Activated T-cell treated with anti-CD3 and anti-CD28 coated beads, Interleukin-2, amount 50 U/mL, for 48 hours (primary cell): ENCODE measurements around the gene PAN3.
"Not testable (repeated sequence)": the region's sequence is repeated elsewhere in the genome, so short reads cannot be mapped to it uniquely, and the experiment has no call there.

ENCODE experiments used
- DNase-seq, 2 experiments: peaks; one replicate each; pipeline ENCODE4 v3.0.0-alpha.2; 2020

Gene PAN3

GRCh38 chr13:28138012-28138755 is at the start of gene PAN3:
Gene PAN3, plus strand, starts transcription at chr13:28138545. Its CDS starts 113 bp downstream, at chr13:28138658.
- peak; percentile 93 for DNase-seq

DNA sequence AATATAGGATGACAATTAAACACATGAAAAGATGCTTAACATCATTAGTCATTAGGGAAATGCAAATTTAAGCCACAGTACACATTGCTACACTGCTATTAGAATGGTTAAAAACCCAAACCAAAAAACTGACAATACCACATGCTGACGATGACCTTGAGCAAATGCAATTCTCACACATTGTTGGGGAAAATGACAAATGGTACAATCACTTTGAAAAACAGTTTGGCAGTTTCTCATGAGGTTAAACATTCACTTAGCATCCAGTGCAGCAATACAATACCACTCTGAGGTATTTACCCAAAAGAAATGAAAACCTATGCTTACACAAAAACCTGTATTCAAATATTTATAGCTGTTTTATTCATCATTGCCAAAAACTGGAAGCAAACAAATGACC is 49.3 kb upstream of the PAN3 start:
- DNase-seq, result no peak

DNA sequence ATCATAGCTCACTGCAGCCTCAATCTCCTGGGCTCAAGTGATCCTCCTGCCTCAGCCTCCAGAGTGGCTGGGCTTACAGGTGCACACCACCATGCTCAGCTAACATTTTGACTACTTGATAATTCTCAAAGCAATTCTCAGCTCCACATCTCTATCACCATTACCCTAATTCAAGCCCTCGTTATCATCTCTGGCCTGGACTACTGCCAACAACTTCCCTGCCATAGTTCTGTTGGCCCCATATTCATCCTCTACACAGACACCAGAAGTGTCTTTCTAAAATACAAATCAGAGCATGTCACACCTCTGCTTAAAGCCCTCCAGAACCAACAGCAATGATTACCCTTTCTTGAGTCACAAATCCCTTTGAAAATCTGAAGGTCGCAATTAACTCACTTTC is 45.9 kb upstream of the PAN3 start:
- DNase-seq, result no peak

DNA sequence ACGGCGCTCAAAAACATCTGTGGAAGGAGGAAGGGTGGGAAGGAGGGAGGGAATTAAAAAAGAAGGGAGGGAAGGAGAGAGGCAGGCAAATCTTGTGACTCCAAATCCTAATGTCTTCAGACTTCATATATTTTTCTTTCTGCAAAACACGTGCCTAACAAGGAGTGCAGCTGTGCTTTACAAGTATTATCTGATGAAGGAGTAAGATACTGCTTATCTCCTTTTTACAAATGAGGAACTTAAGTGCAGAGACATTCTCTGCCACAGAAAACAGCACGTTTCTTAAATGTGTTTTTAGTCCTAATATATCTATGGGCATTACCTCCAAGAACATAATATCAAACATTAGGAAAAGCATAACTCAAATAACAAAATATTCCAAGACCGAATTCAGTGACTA is 44.5 kb upstream of the PAN3 start:
- no peak for DNase-seq

DNA sequence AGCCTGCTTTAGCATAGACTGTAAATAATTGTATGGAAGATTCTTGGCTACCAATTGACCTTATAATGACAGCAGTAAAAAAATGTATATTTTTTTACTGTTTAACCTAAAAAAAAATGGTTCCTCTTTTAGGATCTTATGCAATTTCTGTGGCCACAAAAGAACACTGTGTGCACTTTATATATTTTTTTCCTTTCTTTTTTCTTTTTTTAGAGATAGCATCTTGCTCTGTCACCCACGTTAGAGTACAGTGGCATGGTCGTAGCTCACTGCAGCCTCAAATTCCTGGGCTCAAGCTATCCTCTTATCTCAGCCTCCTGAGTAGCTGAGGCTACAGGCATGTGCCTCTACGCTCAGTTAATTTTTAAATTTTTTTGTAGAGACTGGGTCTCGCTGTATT is 44.0 kb upstream of the PAN3 start:
- DNase-seq, result no peak

- no peak for DNase-seq
Measured at GRCh38 chr13:28097503-28097902, 40.8 kb upstream of the PAN3 start.

- DNase-seq, result peak in 1 of 2 experiments; percentile 19
Measured at GRCh38 chr13:28099396-28100149, 38.8 kb upstream of the PAN3 start.

DNA sequence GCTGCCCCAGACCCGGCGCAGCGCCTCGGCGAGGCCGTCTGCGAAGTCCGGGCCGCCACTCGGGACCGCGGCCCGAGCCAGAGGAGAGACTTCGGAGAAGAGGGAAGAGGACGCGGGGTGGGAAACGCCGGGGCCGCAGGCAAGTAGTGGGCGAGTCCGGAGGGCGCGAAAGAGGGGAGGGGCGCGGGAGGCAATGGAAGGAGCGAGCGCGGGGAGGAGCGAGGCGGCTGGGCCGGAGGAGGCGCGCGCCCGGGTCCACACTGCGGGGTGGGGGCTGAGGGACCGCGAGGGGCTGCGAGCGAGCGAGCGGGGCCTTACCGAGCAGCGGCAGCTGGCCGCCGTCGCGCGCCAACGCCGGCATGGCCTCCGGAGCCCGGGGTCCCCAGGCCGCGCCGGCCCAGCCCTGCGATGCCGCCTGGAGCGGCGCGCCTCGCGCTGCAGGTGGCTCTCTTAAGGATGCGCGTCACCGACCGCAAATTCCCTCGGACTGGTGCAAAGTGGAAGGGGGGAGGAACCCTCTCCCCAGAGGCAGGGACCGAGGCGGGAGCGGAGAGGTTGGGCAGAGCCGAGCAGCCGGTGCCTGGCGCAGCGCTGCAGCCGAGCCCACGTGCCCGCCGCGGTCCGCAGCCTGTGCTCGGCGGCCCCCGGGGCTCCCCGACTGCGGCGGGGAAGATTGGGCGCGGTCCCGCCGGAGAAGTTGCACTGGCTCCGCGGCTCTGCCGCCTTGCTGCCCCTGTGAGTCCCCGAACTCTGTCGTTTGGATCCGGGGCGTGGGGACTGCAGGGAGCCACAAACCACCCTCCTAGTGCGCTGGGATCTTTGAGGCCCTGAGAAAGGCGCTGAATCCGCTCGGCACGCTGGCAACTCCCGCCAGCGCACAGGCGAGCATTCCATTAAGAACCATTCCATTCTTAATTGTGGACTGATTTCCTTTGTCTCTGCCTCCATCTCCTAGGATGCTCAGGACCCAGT is 37.9 kb upstream of the PAN3 start, which contains the start of gene FLT3:
Gene FLT3 (minus strand): TSS at position 427 of the 972 bp plus-strand sequence. CDS start 66 bp downstream, at position 361.
- peak; percentile 50 to 60 for DNase-seq

- DNase-seq, result not testable (repeated sequence)
Measured at GRCh38 chr13:28101886-28102285, 36.5 kb upstream of the PAN3 start.

GRCh38 chr13:28106976-28107375 is 31.4 kb upstream of the PAN3 start:
- no peak for DNase-seq

DNA sequence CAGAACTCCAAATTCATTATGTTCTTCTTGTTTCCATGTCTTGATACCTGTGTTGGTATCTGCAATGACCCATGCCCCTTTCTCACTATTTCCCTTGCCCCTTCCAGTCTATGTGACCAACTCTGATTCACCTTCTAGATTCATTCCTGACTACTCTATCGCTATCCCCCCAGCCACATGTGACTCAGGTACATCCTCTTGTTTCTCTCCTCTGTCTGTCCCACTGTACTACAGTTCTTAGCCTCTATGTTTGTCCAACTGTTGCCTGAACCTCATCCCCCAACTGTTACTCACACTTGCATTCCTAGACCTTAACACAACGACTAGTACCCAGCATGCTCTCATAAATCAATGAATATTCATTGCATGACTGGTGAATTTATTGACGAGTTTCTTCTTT is 27.9 kb upstream of the PAN3 start:
- DNase-seq, result no peak

DNA sequence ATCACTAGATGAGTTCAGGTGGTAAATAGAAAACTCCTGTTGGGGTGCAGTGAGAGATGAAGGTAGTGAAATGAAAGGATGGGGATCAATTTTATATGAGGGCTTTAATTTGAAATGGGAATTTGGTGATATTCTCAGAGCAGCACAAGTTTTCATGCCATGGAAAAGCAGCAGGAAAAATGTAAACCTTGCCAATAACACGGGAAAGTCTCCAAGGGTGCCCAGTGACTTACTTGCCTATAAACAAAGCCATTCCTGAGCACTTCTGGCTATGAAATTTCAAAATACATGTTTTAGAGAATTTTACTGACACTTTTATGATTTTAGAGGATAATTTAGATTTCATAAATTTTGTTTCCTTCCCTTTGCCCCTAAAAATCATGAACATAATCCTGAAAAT is 21.6 kb upstream of the PAN3 start:
- DNase-seq, result no peak

DNA sequence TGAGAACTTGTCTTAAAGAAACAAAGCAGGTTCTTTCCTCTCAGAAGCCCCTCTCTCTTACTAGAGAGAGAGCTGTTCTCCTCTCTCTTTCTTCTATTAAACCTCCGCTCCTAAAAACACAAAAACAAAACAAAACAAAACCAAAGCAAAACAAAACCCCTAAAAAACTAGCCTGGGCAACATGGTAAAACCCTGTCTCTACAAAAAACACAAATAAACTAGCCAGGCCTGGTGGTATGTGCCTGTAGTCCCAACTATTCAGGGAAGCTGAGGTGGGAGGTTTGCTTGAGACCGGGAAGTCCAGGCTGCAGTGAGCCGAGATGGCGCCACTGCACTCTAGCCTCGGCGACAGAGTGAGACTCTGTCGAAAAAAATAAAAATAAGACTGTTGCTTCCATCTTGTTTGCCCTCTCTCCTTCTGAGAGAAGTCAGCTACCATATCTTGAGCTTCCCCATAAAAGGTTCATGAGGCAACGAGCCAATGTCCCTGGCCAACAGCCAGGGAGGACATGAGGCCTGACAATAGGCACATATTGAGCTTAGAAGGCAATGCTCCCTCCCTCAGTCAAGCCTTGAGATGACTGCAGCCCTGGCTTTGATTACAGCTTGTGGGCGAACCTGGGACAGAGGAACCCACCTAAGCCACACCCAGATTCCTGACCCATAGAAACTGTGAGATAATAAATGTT is 20.5 kb upstream of the PAN3 start:
- no peak for DNase-seq

DNA sequence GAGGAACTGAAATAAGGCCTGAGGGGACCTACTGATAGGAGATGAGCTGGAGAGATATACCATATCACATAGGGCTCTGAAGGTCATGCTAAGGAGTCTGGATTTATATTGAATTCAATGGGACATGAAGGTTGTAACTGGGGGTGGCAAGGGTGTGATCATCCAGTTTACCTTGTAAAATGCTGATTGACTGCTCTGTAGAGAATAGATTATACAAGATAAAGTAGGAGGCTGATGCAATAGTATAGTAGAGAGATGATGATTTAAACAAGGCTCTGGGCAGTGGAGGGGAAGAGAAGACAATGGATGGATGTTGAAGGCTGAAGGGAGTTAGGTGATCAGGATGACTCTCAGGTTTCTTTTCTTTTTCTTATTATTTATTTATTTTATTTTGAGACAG is 18.0 kb upstream of the PAN3 start:
- no peak for DNase-seq

DNA sequence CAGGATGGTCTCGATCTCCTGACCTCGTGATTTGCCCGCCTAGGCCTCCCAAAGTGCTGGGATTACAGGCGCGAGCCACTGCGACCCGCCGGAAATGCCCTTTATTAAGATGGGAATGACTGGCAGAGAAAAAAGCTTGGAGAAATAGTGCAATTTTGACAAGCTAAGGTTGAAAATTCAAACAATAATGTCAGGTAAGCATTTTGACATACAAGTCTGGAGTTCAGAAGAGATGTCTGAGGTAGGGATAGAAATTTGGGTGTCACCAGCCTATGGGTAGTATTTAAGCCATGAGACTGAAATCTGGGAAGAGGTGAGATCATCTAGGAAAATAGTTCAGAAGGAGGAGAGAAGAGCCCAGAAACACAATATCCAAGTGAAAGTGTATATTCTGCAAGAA is 17.1 kb upstream of the PAN3 start:
- DNase-seq, result no peak

DNA sequence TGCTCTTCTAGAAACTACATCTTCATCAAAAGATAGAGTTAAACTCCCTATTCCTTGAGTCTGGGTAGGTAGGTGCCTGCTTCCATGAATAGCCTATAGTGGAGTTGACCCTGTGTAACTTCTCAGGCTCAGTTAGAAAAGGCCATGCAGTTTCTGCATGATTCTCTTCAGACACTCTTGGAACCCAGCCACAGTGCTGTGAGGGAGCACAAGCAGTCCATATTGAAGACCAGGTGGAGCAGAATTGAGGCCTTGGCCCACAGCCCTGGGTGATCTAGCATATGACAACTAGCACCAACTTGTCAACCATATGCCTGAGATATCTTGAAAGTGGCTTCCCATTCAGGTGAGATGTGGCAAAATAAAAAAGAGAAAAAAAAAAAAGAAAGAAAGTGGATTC is 10.3 kb upstream of the PAN3 start:
- no peak for DNase-seq

- DNase-seq, result no peak
Measured at GRCh38 chr13:28128926-28129325, 9.4 kb upstream of the PAN3 start.

DNA sequence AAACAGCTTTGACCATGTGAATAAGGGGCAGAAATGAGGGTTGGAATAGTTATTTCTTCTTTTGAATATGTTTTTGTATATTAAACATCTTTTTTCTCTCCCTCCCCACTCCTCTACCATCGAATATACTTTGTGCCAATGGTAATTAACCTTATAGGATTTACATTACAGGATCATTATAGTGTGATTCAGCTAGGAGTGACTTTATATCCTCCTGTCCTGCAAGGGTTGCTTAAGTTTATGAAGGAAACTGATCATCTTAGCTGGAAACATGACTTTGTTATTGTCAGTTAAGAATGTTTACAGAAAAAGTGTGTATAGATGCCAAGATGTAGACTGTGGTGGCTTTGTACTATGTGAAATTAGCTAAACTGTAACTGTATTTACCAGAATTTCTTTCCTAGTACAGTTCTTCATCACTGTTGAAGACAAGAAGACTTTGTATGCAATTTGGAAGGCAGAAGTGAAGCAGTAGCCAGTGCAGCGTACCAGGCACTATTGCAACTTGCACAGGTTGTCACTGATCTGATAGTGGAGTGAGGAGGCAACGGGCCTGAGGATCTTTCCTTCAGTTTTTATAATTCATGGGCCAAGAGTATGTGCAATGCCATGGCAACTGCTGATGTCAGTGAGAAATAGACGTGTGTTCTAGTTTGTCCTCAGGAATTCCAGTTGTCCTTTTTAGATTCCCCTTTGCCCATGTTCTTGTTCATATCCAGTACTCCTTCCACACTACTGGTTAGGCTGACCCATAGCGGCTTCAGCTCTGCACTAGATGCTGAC is 8.2 kb upstream of the PAN3 start:
- no peak for DNase-seq

GRCh38 chr13:28131646-28132045 is 6.7 kb upstream of the PAN3 start:
- DNase-seq, result no peak

DNA sequence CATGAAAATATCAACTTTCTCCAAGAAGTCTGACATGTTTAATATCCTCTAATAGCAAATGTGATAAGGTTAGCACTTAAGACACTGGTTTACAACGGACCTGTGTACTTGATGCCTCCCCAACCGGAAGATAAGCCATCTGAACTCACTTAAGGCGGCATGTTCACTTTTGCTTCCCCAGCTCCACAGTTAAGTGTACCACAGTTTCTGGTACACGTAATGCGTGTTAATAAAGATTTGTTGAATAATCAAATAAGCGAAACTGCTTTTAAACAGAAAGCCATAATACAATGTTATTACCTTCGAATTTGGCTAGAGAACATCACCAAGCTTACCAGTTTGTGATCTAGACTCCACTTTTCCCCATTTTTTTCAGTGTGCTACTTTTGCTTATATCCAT is 1.4 kb upstream of the PAN3 start:
- no peak for DNase-seq

- no peak for DNase-seq
Measured at GRCh38 chr13:28137596-28137995, 749 bp upstream of the PAN3 start.
